ENCODE measurements around the gene CDCA8.

DNA sequence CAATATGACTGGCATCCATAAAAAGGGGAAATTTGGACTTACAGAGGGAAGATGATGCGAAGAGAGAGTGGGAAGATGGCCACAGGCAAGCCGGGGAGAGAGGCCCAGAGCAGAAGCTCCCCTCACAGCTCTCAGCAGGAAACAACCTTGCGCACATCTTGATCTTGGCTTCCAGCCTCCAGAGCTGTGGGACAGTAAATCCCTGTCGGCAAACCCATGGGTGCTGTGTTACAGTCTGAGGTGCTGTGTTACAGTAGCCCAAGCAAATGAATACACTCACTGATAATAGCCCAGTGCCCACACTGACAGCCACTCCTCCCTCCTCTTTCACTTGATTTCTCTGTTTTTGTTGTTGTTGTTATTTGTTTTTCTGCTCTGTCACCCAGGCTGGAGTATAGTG is 22.4 kb downstream of the CDCA8 start:
- TF ChIP-seq, protein P1, sequence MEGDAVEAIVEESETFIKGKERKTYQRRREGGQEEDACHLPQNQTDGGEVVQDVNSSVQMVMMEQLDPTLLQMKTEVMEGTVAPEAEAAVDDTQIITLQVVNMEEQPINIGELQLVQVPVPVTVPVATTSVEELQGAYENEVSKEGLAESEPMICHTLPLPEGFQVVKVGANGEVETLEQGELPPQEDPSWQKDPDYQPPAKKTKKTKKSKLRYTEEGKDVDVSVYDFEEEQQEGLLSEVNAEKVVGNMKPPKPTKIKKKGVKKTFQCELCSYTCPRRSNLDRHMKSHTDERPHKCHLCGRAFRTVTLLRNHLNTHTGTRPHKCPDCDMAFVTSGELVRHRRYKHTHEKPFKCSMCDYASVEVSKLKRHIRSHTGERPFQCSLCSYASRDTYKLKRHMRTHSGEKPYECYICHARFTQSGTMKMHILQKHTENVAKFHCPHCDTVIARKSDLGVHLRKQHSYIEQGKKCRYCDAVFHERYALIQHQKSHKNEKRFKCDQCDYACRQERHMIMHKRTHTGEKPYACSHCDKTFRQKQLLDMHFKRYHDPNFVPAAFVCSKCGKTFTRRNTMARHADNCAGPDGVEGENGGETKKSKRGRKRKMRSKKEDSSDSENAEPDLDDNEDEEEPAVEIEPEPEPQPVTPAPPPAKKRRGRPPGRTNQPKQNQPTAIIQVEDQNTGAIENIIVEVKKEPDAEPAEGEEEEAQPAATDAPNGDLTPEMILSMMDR (CRISPR knock-in tag; IDR thresholded peaks at IDR 0.05), result no peak
- TF ChIP-seq, protein P2, sequence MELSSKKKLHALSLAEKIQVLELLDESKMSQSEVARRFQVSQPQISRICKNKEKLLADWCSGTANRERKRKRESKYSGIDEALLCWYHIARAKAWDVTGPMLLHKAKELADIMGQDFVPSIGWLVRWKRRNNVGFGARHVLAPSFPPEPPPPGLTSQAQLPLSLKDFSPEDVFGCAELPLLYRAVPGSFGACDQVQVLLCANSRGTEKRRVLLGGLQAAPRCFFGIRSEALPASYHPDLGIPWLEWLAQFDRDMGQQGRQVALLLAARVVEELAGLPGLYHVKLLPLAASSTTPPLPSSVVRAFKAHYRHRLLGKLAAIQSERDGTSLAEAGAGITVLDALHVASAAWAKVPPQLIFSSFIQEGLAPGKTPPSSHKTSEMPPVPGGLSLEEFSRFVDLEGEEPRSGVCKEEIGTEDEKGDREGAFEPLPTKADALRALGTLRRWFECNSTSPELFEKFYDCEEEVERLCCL (CRISPR knock-in tag; IDR thresholded peaks at IDR 0.05; ENCODE audit: borderline replicate concordance), result no peak

Measured in HepG2 (cell line).